Fibroblast of upper back skin (primary cell): ENCODE data around the gene MAP1A.
"Not testable (repeated sequence)": the region's sequence is repeated elsewhere in the genome, so short reads cannot be mapped to it uniquely, and the experiment has no call there.

Experiments
- DNase-seq: peaks from one replicate; pipeline ENCODE4 v3.0.0-alpha.2; 2013

MAP1A gene

DNA sequence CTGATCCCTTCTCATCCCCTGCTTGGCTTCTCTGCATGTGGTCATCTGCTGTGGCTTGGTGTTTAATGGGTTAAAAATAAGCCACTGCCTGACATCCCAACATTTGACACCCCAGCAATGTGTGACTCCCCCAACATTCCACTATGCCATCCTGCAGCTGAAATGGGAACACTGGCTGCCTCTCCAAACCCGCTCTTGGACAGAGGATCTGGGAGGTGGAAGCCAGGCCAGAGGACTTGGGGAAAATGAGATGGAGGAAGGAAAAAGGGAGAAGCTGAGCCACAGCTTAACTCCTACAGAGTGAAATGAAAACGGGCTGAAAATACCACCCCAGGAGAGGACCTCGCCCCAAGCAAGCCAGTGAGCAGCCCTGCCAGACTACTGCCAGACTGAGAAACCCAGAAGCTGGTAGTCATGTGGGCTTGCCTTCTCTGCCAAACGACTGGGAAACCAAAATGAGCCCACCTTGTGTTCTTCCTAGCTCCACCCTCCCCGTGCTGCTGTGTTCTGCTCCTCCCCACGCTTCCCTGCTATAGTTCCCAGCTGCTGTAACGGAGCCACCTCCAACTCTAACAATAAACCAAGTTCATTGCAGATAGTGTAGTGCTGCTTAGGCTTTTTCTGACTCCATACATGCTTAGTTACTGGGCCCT, 13.7 kb downstream of the MAP1A start:
- no peak for DNase-seq

DNA sequence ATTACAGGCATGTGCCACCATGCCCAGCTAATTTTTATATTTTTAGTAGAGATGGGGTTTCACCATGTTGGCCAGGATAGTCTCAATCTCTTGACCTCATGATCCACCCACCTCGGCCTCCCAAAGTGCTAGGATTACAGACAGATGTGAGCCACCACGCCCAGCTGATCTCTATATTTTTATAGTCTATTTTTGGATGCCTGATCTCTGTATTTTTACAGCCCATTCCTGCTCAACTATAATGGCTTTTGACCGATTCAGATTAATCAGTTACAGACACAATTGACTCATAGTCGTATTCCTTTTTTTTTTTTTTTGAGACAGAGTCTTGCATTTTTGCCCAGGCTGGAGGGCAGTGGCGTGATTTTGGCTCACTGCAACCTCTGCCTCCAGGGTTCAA, 15.4 kb downstream of the MAP1A start:
- DNase-seq, result peak; percentile 36

DNA sequence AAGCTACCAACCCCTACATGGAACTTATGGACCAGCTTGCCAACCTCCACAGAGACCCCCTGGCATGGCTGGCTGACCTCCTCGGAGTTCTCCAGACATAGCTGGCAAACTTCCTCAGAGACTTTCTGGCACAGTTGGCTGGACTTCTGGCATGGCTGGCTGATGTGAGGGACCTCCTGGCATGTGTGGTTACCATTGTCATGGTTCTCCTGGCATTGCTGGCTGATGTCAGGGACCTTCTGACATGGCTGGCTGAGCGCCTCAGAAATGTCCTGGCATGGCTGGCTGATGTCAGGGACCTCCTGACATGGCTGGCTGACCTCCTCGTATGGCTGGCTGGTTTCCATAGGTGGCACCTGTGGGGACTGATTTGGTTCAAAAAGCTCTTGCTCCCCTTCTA, 17.5 kb downstream of the MAP1A start:
- DNase-seq, result no peak

DNA sequence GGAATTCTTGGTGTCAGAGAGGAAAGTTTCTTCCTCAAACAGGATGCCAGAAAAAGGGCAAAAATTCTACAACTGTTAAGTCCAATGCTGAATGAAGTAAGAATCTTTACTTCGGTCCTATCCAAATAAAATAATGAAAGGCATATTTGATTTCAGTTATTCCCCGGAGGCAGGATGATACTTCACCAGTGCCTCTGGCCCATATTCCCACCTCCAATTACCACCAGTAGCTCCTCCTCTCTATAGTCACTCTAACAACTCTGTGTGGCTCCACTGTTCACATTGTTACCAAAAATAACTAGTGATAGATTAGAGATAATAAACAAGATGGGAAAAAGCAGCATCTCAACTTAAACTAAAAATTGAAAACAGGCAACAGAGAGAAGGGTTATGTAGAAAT, 20.7 kb downstream of the MAP1A start:
- no peak for DNase-seq

DNA sequence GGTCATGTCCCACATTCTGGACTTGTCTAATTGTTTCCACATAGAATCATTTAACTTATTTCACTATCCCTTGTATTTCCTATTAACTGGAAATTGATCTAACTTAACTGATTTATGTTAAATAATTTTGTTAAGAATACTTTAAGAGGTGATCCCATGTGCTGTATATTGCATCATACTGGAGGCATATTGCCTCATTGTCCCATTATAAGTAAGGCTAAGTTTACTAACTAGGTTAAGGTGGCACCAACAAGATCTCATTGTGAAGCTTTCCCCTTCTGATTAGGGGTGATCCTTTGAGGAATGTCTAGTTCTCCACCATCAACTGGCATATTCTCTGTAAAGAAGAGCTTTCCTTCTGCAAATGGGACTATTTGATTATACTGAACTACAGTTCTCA, 24.4 kb downstream of the MAP1A start:
- no peak for DNase-seq

DNA sequence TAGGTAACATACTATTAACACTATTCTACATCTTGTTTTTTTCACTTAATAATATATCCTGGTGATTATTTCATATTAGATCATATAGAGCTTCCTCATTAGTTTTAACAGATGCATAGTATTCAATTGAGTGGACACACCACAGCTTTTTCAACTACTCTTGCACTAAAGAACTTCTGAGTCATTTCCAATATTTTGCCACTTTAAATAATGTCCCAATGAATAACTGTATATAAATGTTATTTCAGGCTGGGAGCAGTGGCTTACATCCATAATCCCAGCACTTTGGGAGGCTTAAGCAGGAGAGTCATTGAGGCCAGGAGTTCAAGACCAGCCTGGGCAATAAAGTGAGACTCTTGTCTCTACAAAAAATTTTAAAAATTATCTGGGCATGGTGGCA, 26.9 kb downstream of the MAP1A start:
- no peak for DNase-seq

DNA sequence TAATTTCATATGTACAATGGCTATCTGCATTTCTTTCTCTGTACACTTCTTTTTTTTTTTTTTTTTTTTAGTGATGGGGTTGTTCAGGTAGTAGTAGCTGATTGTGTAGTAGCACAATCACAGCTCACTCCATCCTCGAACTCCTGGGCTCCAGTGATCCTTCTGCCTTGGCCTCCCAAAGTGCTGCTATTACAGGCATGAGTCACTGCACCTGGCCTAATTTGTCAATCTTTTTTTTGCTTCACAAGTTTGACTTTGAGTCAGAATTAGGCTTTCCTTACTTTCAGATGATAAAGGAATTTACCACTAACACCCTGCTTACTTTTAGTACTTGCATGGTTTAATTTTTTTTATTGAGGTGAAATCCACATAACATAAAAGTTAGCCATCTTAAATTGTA, 28.0 kb downstream of the MAP1A start:
- DNase-seq, result no peak

DNA sequence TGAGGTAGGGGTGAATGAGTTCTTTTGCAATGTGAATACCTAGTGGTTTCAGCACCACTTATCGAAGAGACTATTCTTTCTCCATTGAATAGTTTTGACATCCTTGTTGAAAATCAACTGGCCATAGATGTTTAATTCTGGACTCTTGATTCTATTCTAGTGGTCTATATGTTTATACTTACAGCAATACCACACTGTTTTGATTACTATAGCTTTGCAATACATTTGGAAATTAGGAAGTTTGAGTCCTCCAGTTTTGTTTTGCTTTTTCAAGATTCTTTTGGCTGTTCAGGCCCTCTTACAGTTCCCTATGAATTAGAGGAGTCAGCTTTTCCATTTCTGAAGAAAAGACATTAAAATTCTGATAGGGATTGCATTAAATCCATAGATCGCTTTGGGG, 30.1 kb downstream of the MAP1A start:
- no peak for DNase-seq

DNA sequence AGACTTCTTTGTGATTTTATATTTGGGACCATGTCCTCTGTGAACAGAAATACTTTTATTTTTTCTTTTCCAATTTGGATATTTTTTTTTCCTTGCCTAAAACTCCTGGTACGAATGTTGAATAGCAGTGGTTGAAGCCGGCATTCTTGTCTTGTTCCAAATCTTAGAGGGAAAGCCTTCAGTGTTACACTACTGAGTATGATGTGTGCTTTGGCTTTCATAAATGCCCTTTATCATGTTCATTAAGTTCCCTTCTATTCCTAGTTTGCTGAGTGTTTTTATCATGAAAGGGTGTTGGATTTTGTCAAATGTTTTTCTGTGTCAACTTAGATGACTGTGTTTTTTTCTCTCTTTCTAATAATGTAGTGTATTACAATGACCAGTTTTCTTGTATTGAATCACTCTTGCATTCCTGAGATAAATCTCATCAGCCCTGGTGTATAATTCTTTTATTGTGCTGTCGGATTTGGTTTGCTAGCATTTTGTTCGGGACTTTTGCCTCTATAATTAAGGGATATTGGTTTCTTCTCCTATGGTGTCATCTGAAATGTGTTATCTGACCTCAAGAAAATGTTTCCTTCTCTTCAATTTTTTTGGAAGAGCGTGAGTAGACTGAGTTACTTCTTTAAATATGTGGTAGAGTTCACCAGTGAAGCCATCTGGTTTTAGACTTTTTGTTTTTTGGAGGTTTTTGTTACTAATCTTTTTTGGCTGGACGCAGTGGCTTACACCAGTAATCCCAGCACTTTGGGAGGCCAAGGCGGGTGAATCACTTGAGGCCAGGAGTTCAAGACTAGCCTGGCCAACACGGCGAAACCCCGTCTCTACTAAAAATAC, 33.3 kb downstream of the MAP1A start:
- DNase-seq, result peak; percentile 78

DNA sequence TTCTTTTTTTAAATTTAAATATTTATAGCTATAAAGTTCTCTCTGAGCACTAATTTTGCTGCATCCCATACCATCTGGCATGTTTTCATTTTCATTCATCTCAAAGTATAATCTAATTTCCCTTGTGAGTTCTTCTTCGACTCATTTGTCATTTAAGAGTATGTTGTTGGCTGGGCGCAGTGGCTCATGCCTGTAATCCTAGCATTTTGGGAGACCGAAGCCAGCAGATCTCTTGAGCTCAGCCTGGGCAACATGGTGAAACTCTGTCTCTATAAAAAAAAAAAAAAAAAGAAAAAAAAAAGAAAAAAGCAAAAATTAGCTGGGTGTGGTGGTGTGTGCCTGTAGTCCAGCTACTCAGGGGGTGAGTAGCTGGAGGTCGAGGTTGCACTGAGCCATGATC, 34.8 kb downstream of the MAP1A start:
- DNase-seq, result no peak

DNA sequence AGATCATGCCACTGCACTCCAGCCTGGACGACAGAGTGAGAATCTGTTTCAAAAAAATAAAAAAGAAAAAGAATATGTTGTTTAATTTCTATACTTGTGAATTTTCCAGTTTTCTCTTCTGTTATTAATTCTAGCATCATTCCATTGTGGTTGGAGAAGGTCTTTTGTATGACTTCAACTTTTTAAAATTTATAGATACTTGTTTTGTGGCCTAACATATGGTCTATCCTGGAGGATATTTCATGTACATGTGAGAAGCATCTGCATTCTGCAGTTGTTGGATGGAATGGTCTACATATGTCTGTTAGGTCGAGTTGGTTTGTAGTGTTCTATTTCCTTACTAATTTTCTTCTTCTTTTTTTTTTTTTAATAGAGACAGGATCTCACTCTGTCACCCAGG, 35.6 kb downstream of the MAP1A start:
- peak; percentile 60 for DNase-seq

DNA sequence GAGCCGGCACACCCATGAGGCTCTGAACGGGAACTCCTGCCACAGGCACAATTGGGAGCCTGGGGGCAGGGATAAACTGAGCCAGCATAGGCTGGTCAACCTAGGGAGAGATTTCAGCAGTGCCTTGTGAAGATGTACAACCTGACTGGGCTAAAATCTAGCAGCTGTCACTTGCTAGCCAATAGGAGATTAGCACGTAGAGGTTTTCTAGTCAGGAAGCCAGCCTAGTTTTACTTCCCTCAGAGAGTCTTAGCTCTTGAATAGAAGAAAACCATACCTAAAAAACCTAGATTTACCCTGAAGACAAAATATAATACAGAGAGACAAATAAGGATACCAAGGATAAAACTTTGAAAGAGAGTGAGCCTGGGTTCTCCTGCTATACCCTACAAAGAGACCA, 45.3 kb downstream of the MAP1A start:
- DNase-seq, result not testable (repeated sequence)

DNA sequence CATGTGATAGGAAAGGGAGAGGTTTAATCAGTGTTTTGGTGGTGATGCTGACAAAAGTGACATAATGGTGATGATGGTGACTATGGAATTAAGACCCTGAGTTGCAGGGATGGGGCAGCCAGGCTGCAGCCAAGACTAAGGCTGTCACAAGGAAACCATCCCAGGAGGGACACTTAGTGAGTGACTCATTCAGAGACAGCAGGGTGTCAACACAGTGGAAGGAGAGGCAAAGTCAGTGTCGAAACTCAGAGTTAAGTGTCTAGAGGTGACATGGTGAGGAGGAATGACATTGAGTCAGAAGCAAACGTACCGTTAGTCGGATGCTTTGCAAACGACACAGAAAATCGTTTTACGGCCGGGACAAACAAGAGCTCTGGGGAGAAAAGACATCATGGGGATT, 46.4 kb downstream of the MAP1A start:
- DNase-seq, result not testable (repeated sequence)

DNA sequence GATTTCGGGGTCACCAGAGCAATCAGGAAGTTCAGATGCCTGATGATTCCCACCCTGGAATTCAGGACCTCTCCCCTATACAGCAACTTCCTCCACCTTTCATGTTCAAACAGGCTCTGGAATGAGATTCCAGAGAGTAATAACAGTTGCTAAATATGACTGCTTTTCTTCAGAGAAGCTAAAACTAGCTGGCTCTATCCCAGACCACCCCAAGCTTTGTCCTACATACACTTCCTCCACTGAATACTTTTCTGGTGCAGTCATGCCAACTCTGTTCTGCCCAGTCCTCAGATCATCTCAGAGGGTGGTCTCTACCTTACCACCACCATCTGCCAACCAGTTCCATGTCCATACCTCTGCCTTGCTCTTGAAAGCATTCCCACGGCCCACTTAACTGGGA, 49.2 kb downstream of the MAP1A start:
- not testable (repeated sequence) for DNase-seq

DNA sequence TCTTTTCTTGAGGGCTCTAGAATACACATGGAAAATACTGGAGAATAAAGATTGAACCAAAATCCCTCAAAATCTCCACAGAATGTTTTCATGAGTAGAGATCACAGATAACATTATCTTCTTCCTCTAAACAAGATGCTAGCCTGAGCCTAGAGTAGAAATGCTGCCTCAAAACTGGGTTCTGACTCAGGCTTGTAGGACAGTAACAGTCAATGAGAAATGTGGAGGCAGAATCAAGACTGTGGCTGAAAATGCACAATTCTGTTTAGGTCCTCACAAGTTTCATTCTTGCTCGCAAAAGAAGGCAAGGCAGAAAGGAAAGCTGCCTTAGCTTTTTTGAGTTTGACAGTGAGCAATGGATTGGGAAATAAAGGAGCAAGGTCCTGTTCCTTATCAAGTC, 57.2 kb downstream of the MAP1A start:
- not testable (repeated sequence) for DNase-seq
